RCC 7860 (cell line): Measurements from ENCODE around the gene UBALD1.

Experiments
- DNase-seq: peaks from one replicate; pipeline ENCODE4 v3.0.0-alpha.2; 2015; ENCODE audit warnings: low spot score
- FAIRE-seq: peaks from 2 replicates; lab custom pipeline; 2012; peaks lifted over from hg19 to GRCh38; lab: Jason Lieb, UNC

Gene UBALD1

DNA sequence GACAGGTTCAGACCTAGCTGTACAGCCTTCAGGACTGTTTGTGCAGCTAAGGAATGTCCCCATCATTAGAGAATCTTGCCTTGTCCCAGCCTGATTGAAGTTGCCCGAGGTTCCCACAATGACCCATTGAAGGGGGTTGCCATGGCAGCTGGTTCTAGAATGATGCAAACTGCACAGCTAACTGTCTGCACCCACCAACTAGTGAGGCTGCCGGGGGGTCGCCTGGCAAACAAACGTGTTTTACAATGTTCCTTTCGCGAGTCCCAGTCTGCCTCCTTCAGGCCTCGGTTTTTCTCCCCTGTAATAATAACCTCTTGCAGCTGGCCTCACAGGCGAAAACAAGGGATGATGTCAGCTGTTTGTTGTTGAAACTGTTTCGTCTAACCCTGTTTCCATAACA, 53.1 kb downstream of the UBALD1 start:
- DNase-seq (no peak), FAIRE-seq (no peak)
